Hepatocyte (in vitro differentiated cells): ENCODE data around the gene ENOSF1.

Experiments used
- CTCF ChIP-seq: fragments of 200-600 bp; sonication (generic); IDR thresholded peaks from 2 replicates; pipeline ENCODE4 v1.5.1; 2016; ENCODE audit warnings: antibody characterized with exemption, mild to moderate bottlenecking; ENCODE audit not compliant: poor library complexity
- EZH2 ChIP-seq: fragments of 200-600 bp; sonication (generic); IDR thresholded peaks from 2 replicates; pipeline ENCODE4 v1.6.1; 2016; ENCODE audit warnings: antibody characterized with exemption, mild to moderate bottlenecking, borderline replicate concordance
- EZH2phosphoT487 ChIP-seq: fragments of 200-600 bp; sonication (generic); IDR thresholded peaks from one replicate; pipeline ENCODE4 v1.6.1; 2018; ENCODE audit warnings: antibody characterized with exemption, mild to moderate bottlenecking, low read depth, moderate library complexity; ENCODE audit not compliant: unreplicated experiment, severe bottlenecking

DNA sequence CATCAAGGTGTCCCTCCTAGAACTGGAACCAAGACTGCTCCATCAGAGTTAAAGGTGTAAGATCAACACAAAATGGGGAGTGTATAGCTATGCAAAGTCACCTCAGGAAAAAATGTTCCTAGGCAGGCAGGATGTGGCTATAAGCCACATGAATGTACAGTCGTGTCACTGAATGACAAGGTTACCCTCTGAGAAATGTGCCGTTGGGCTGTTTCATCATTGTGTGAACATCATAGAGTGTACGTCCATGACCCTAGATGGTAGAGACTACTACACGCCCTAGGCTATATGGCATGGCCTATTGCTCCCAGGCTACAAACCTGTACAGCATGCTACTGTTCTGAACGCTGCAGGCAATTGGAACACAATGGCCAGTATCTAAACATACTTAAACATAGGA is 30.4 kb downstream of the ENOSF1 start:
- TF ChIP-seq CTCF (no peak), EZH2phosphoT487 (no peak), EZH2 (no peak)
